Lung (tissue), 12 donors: ENCODE results near the gene NKRF. TPM values are rescaled to one million over a fixed set of nuclear protein-coding genes. Genes with fewer than 3 reads are reported as not detected.

Source experiments
- ATAC-seq: fragments of 200-7000 bp; cut with Tn5 transposase; one replicate; pipeline ENCODE4 v1.9.1; 2020; ENCODE audit warnings: moderate number of reproducible peaks; ENCODE audit not compliant: insufficient read depth, low FRiP score
- DNase-seq, 3 donors: peaks; one replicate each; pipeline ENCODE4 v3.0.0-alpha.2; 2013 to 2017
- H3K27ac ChIP-seq, 2 donors: one replicate each; pipeline ENCODE4 v1.5.1; 2013; ENCODE audit warnings: mild to moderate bottlenecking in 2 of 2, moderate library complexity in 2 of 2, control low read depth in 1 of 2, inconsistent platforms in 1 of 2, low read depth in 1 of 2, low read length in 1 of 2
- H3K27me3 ChIP-seq, 3 donors: one replicate each; pipeline ENCODE4 v1.5.1; 2013; ENCODE audit warnings: low read length in 2 of 3; ENCODE audit not compliant: control insufficient read depth in 3 of 3, insufficient read depth in 3 of 3
- H3K36me3 ChIP-seq, 4 donors: one replicate each; pipeline ENCODE4 v1.5.1; 2013; ENCODE audit warnings: low read length in 4 of 4, mild to moderate bottlenecking in 1 of 4, moderate library complexity in 1 of 4; ENCODE audit not compliant: control insufficient read depth in 4 of 4, insufficient read depth in 4 of 4
- H3K4me1 ChIP-seq, 5 donors: one replicate each; pipeline ENCODE4 v1.5.1; 2013; ENCODE audit warnings: low read length in 5 of 5, mild to moderate bottlenecking in 2 of 5, moderate library complexity in 1 of 5; ENCODE audit not compliant: control insufficient read depth in 5 of 5, insufficient read depth in 5 of 5
- H3K4me3 ChIP-seq: one replicate; pipeline ENCODE4 v1.5.1; 2013; ENCODE audit warnings: mild to moderate bottlenecking, control low read depth, moderate library complexity
- H3K9ac ChIP-seq, 2 donors: one replicate each; pipeline ENCODE4 v1.5.1; 2013; ENCODE audit warnings: low read length in 2 of 2, control low read depth in 1 of 2; ENCODE audit not compliant: insufficient read depth in 1 of 2
- H3K9me3 ChIP-seq, 4 donors: one replicate each; pipeline ENCODE4 v1.5.1; 2013; ENCODE audit warnings: low read length in 3 of 4, mild to moderate bottlenecking in 1 of 4, moderate library complexity in 1 of 4; ENCODE audit not compliant: control insufficient read depth in 4 of 4, insufficient read depth in 3 of 4
- CTCF ChIP-seq: IDR thresholded peaks from 2 replicates; pipeline ENCODE4 v1.5.1; 2012; ENCODE audit warnings: mild to moderate bottlenecking; ENCODE audit errors: control extremely low read depth, extremely low read depth
- WGBS, 2 donors: extraction: QIAGEN DNeasy Blood & Tissue Kit; methylation state at CpG; one replicate each; pipeline ENCODE4 v1.1.7; 2013; 5-methylcytosine and 5-hydroxymethylcytosine counted together
- polyA plus RNA-seq, 2 donors: library from polyadenylated mRNA; stranded (reverse); fragments of 200-250 nt; gene quantifications; one replicate each; pipeline ENCODE4 v1.2.1, GENCODE V29; 2013
- total RNA-seq, 2 donors: library from RNA; depleted of rRNA in 1 of 2; stranded (reverse); fragments of >200 nt in 1 of 2; gene quantifications; one replicate each; pipeline ENCODE4 v1.2.1, GENCODE V29; 2014 to 2021
- donor health status: control.
- donor health status: control.
- donor health status: Bipolar disorder and iron deficiency.
- donor health status: healthy.
- donor health status: DM: yes; HTN: yes; CAD: no.

NKRF gene
- total and polyA plus RNA-seq, 4 donors, result 4.1 to 9.6 (median 6.5) TPM

- 60 to 71% methylated on average over 2 of the region's 2 CpGs for WGBS, 2 donors
- no peak overlapping the region for H3K9ac ChIP-seq
- peak in 1 of 3 donors; percentile 1 for DNase-seq
- TF ChIP-seq CTCF, result no peak
- H3K4me1 ChIP-seq, result no peaks in the 10 kb centered on the region
- no peaks in the 10 kb centered on the region for H3K27me3 ChIP-seq
- no peak overlapping the region for H3K4me3 ChIP-seq
- peaks cover 0 to 2% (median 0%) of the 10 kb centered on the region in 4 donors for H3K9me3 ChIP-seq
- H3K36me3 ChIP-seq, result peaks cover 0 to 3% (median under 1%) of the 10 kb centered on the region in 4 donors
- no peak overlapping the region for H3K27ac ChIP-seq
- ATAC-seq, result no peak
Observed at GRCh38 chrX:119583431-119584059, 22.7 kb downstream of the NKRF start.

- no peak for DNase-seq
- no peaks in the 10 kb centered on the region for H3K27me3 ChIP-seq
- ATAC-seq, result no peak
- TF ChIP-seq CTCF, result no peak
- H3K9ac ChIP-seq, result no peak overlapping the region
- no peaks in the 10 kb centered on the region for H3K9me3 ChIP-seq
- peaks cover 0 to 6% (median 3%) of the 10 kb centered on the region in 5 donors for H3K4me1 ChIP-seq
- no peak overlapping the region for H3K27ac ChIP-seq
- H3K36me3 ChIP-seq, result peaks cover 0 to 3% (median under 1%) of the 10 kb centered on the region in 4 donors
- H3K4me3 ChIP-seq, result no peak overlapping the region
Observed at GRCh38 chrX:119579414-119579813, 26.8 kb downstream of the NKRF start.

- peak; percentile 93 to 96 (median 93) for DNase-seq
- Histone ChIP-seq H3K4me3 (peak within 1 kb of the TSS; percentile 42), H3K27me3 (no peaks in the 10 kb centered on the region), H3K4me1 (peaks cover 0 to 6% (median 3%) of the 10 kb centered on the region in 5 donors), H3K27ac (peak within 1 kb of the TSS; percentile 82 to 93), H3K9me3 (no peaks in the 10 kb centered on the region), H3K9ac (peak within 1 kb of the TSS; percentile 21 to 84), H3K36me3 (peaks cover 0 to 3% (median 0%) of the 10 kb centered on the region in 4 donors)
- peak; percentile 96 for ATAC-seq
- TF ChIP-seq CTCF, result no peak
- WGBS, 2 donors, result 1 to 29% methylated on average over 27 to 86 of the region's 86 CpGs
Observed at GRCh38 chrX:119574394-119575266, 31.6 kb downstream of the NKRF start, which contains the start of gene UBE2A. Gene UBE2A (plus strand): TSS chrX:119574563. CDS start chrX:119574712, 149 bp downstream.
